ENCODE data around the gene SBF2.
"Not testable (repeated sequence)": the region's sequence is repeated elsewhere in the genome, so short reads cannot be mapped to it uniquely, and the experiment has no call there.

SBF2 gene

GRCh38 chr11:10247011-10247410 is 47.0 kb downstream of the SBF2 start:
- Mint-ChIP-seq H3K36me3 (ENCODE audit: low read depth) (peaks cover 12% of the 10 kb centered on the region), H3K9me3 (no peaks in the 10 kb centered on the region), H3K27ac (no peak overlapping the region), H3K4me1 (ENCODE audit: low read depth) (peaks cover 11% of the 10 kb centered on the region), H3K27me3 (no peaks in the 10 kb centered on the region), H3K4me3 (no peak overlapping the region)
- intact Hi-C loops (cut with micrococcal nuclease), result no loop called here

DNA sequence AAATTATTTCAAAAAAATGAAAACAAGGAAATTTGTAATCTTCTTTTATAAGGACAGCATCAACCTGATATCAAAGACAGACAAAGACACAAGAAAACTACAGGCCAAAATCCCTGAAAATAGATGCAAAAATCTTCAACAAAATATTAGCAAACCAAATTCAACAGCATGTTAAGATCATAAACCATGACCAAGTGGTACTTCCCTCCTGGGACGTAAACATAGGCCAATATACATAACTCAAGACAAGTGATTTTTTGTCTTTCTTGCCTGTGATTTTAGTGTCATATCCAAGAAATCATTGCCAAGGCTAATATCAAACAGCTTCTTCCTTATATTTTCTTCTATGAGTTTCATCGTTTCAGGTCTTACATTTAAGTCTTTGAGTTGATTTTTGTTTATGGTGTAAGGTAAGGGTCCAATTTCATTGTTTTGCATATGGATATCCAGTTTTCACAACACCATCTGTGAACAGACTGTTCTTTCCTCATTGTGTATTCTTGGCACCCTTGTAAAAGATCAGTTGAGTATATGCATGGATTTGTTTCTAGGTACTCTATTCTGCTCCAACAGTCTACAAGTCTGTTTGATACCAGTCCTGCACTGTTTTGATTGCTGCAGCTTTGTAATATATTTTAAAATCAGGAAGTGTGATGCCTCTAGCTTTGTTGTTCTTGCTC is 50.0 kb downstream of the SBF2 start:
- no peaks in the 10 kb centered on the region for H3K27me3 Mint-ChIP-seq
- intact Hi-C loops (cut with micrococcal nuclease), result no loop called here
- H3K4me1 Mint-ChIP-seq (ENCODE audit: low read depth), result peaks cover 11% of the 10 kb centered on the region
- H3K4me3 Mint-ChIP-seq, result no peak overlapping the region
- H3K27ac Mint-ChIP-seq, result no peak overlapping the region
- H3K36me3 Mint-ChIP-seq (ENCODE audit: low read depth), result peaks cover 12% of the 10 kb centered on the region
- H3K9me3 Mint-ChIP-seq, result no peaks in the 10 kb centered on the region

DNA sequence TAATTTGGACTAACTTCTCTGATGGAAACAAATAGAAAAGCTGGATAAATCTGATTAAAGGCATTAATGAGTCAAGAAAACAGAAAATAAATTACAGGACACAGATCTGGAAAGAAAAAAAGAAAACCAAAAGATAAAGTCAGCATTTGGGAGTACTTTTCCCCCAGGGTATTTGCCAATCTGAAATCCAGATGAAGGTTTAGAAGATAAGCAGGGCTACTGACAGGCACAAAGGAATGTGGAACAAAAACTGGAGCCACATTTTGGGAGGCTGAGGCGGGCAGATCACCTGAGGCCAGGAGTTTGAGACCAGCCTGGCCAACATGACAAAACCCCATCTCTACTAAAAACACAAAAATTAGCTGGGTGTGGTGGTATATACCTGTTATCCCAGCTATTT is 57.2 kb downstream of the SBF2 start:
- Mint-ChIP-seq H3K9me3 (peaks cover 4% of the 10 kb centered on the region), H3K27me3 (no peaks in the 10 kb centered on the region), H3K4me3 (no peak overlapping the region), H3K4me1 (ENCODE audit: low read depth) (no peaks in the 10 kb centered on the region), H3K36me3 (ENCODE audit: low read depth) (peaks cover 7% of the 10 kb centered on the region), H3K27ac (no peak overlapping the region)
- intact Hi-C loops (cut with micrococcal nuclease), result no loop called here

GRCh38 chr11:10233581-10233980 is 60.4 kb downstream of the SBF2 start:
- intact Hi-C loops (cut with micrococcal nuclease), result no loop called here
- H3K4me3 Mint-ChIP-seq, result no peak overlapping the region
- no peak overlapping the region for H3K27ac Mint-ChIP-seq
- peaks cover 18% of the 10 kb centered on the region for H3K9me3 Mint-ChIP-seq
- peaks cover 17% of the 10 kb centered on the region for H3K36me3 Mint-ChIP-seq (ENCODE audit: low read depth)
- no peaks in the 10 kb centered on the region for H3K4me1 Mint-ChIP-seq (ENCODE audit: low read depth)
- H3K27me3 Mint-ChIP-seq, result no peaks in the 10 kb centered on the region

GRCh38 chr11:10232756-10233155 is 61.3 kb downstream of the SBF2 start:
- no peak overlapping the region for H3K27ac Mint-ChIP-seq
- intact Hi-C loops (cut with micrococcal nuclease), result no loop called here
- H3K4me3 Mint-ChIP-seq, result no peak overlapping the region
- H3K27me3 Mint-ChIP-seq, result no peaks in the 10 kb centered on the region
- no peaks in the 10 kb centered on the region for H3K4me1 Mint-ChIP-seq (ENCODE audit: low read depth)
- H3K9me3 Mint-ChIP-seq, result peaks cover 18% of the 10 kb centered on the region
- peaks cover 17% of the 10 kb centered on the region for H3K36me3 Mint-ChIP-seq (ENCODE audit: low read depth)

DNA sequence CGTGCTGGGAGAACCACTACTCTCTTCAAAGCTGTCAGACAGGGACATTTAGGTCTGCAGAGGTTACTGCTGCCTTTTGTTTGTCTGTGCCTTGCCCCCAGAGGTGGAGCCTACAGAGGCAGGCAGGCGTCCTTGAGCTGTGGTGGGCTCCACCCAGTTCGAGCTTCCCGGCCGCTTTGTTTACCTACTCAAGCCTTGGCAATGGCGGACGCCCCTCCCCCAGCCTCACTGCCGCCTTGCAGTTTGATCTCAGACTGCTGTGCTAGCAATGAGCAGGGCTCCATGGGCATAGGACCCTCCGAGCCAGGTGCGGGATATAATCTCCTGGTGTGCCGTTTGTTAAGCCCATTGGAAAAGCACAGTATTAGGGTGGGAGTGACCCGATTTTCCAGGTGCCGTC is 62.2 kb downstream of the SBF2 start:
- Mint-ChIP-seq H3K36me3 (ENCODE audit: low read depth) (peaks cover 17% of the 10 kb centered on the region), H3K9me3 (peaks cover 18% of the 10 kb centered on the region)
- H3K27me3 Mint-ChIP-seq; H3K4me1 Mint-ChIP-seq (ENCODE audit: low read depth); H3K4me3 Mint-ChIP-seq; H3K27ac Mint-ChIP-seq; intact Hi-C loops (cut with micrococcal nuclease): not testable (repeated sequence)

DNA sequence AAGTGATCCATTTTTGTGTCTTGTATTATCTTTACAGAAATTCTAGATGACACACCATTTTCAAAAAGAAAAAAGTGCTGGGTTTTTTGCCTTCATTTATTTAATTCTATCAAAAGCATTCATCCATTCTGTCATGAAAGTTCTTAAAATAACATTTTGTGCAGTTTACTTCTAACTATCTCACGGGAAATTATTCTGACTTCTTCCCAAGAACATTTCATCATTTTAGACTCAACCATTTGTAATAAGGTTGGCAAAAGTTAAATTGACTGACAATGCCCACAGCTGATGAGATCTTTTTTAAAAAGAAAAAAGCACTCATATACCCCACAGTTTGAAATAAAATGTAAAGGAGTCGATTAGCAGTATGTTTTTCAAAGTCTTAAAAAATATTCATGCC is 68.5 kb downstream of the SBF2 start:
- H3K27me3 Mint-ChIP-seq, result no peaks in the 10 kb centered on the region
- intact Hi-C loops (cut with micrococcal nuclease), result no loop called here
- no peaks in the 10 kb centered on the region for H3K36me3 Mint-ChIP-seq (ENCODE audit: low read depth)
- peaks cover 5% of the 10 kb centered on the region for H3K9me3 Mint-ChIP-seq
- no peak overlapping the region for H3K4me3 Mint-ChIP-seq
- peaks cover 8% of the 10 kb centered on the region for H3K4me1 Mint-ChIP-seq (ENCODE audit: low read depth)
- no peak overlapping the region for H3K27ac Mint-ChIP-seq

- Mint-ChIP-seq H3K27me3 (no peaks in the 10 kb centered on the region), H3K4me1 (ENCODE audit: low read depth) (peaks cover 10% of the 10 kb centered on the region), H3K36me3 (ENCODE audit: low read depth) (peaks cover 18% of the 10 kb centered on the region), H3K4me3 (no peak overlapping the region), H3K27ac (no peak overlapping the region), H3K9me3 (peaks cover 20% of the 10 kb centered on the region)
- intact Hi-C loops (cut with micrococcal nuclease), result no loop called here
These were observed 71.6 kb downstream of the SBF2 start for GRCh38 chr11:10222399-10222798.

DNA sequence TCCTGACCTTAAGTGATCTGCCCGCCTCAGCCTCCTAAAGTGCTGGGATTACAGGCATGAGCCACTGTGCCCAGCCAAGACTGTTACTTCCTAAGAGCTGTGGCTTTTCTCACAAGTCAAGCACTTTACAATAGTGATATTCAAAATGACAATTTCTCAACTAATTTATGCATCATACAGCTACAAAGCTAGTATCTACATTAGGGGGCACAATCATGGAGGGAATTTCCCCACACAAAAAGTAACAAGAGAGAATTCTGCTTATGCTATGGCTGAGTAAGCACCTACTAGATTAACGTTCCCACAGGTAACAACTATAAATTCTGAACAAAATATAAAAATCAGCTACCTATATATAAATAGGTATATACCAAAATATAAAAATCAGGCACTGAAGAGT is 72.7 kb downstream of the SBF2 start:
- Mint-ChIP-seq H3K36me3 (ENCODE audit: low read depth) (peaks cover 18% of the 10 kb centered on the region), H3K27ac (no peak overlapping the region), H3K4me3 (no peak overlapping the region), H3K9me3 (peaks cover 20% of the 10 kb centered on the region), H3K27me3 (no peaks in the 10 kb centered on the region), H3K4me1 (ENCODE audit: low read depth) (peaks cover 10% of the 10 kb centered on the region)
- intact Hi-C loops (cut with micrococcal nuclease), result no loop called here

DNA sequence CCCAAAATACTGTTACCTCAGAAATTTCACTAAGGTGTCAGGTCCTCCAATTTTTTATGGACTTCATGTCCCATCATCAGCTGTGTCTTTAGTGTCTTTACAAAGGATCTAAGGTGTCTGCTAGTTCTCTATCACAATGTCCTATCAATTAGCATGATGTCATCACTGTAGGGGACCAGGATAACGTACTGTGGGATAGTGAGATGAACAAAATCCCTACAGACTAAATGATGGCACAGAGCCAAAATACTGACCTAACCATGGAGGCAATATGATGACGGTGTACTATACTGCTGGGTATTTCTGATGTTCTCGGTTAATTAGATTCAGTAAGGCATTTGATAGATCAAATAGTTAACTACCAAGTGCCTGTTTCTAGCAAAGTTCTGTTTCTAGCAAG is 82.5 kb downstream of the SBF2 start:
- Mint-ChIP-seq H3K27ac (no peak overlapping the region), H3K36me3 (ENCODE audit: low read depth) (peaks cover 6% of the 10 kb centered on the region), H3K27me3 (no peaks in the 10 kb centered on the region), H3K9me3 (no peaks in the 10 kb centered on the region), H3K4me3 (no peak overlapping the region), H3K4me1 (ENCODE audit: low read depth) (peaks cover 10% of the 10 kb centered on the region)
- intact Hi-C loops (cut with micrococcal nuclease), result loop anchor here (10.0 kb wide), 1 partner anchor 53 kb away; no protein-coding TSS in a partner anchor

DNA sequence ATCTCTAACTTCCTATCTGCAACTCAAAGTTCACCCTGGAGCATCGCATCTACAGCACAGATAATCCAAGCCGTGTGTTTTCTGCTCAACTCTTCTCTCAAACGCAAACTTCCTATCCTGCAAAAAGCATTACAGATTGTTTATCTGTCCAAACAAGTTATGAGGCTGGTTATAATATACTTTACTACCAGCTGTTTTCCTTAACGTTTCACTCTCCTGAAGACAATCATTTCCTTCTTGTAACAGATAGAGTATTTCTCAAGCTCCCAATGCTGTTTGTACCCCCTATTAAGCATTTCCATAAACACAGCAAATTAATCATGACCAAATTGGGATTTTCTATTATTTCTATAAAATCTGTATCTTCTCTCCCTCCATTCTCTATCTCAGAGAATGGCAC is 84.7 kb downstream of the SBF2 start:
- intact Hi-C loops (cut with micrococcal nuclease), result no loop called here
- no peaks in the 10 kb centered on the region for H3K27me3 Mint-ChIP-seq

DNA sequence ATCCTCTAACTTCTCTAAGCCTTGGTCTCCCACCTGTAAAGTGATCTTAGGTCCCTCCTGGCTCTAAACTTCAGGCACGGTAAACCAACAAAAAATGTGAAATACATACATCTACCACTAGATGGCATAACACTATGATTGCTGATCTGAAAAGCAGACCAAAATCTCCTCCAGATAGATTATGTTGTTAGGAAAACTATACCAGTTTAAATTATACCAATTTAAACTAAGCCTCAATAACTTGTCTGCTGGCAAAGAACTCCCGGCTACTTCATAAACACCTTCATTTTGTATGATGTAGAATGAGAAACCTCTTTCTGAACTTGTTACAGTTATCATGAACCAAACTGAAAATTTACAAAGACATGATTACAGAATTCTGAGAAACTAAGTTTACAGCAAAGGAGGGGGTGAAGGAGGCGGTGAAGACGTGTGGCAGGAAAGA is 85.9 kb downstream of the SBF2 start:
- H3K27me3 Mint-ChIP-seq, result no peaks in the 10 kb centered on the region
- H3K4me3 Mint-ChIP-seq, result no peak overlapping the region
- peaks cover 10% of the 10 kb centered on the region for H3K4me1 Mint-ChIP-seq (ENCODE audit: low read depth)
- peaks cover 25% of the 10 kb centered on the region for H3K9me3 Mint-ChIP-seq
- peaks cover 23% of the 10 kb centered on the region for H3K36me3 Mint-ChIP-seq (ENCODE audit: low read depth)
- no peak overlapping the region for H3K27ac Mint-ChIP-seq
- intact Hi-C loops (cut with micrococcal nuclease), result loop anchor here (1.0 kb wide), 1 partner anchor 99 kb away; no protein-coding TSS in a partner anchor

More for the DNA sequence above, 84.7 kb downstream of the SBF2 start:
- Mint-ChIP-seq H3K9me3 (peaks cover 13% of the 10 kb centered on the region), H3K36me3 (ENCODE audit: low read depth) (peaks cover 12% of the 10 kb centered on the region), H3K27ac (no peak overlapping the region), H3K4me1 (ENCODE audit: low read depth) (peaks cover 10% of the 10 kb centered on the region), H3K4me3 (no peak overlapping the region)

- intact Hi-C loops (cut with micrococcal nuclease), result no loop called here
- H3K27me3 Mint-ChIP-seq, result no peaks in the 10 kb centered on the region
- H3K4me3 Mint-ChIP-seq, result no peak overlapping the region
- no peak overlapping the region for H3K27ac Mint-ChIP-seq
- peaks cover 18% of the 10 kb centered on the region for H3K4me1 Mint-ChIP-seq (ENCODE audit: low read depth)
- peaks cover 33% of the 10 kb centered on the region for H3K9me3 Mint-ChIP-seq
- H3K36me3 Mint-ChIP-seq (ENCODE audit: low read depth), result peaks cover 35% of the 10 kb centered on the region
These were observed 88.1 kb downstream of the SBF2 start for GRCh38 chr11:10205928-10206327.

- intact Hi-C loops (cut with micrococcal nuclease), result no loop called here
- Mint-ChIP-seq H3K36me3 (ENCODE audit: low read depth) (peaks cover 30% of the 10 kb centered on the region), H3K4me1 (ENCODE audit: low read depth) (peaks cover 8% of the 10 kb centered on the region)
These were observed 90.0 kb downstream of the SBF2 start for GRCh38 chr11:10204021-10204420.

DNA sequence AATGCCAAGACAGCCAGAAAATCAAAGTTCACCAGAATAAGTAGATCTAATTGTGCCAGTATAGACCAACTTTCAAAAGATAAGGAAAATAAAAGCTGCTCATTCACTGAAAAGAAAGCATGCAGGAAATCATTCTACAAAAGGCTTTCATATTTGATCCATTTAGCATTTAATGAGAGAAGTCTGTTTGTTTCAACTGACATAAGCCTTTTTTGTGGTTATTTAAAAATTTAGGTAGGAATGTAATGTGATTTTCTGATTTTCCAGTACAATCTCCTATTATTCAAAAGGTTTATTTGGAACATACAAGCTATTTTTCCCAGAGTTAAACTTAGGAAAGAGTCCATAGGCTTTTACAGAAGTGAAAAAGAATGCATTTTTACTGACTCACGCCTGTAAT is 92.7 kb downstream of the SBF2 start:
- intact Hi-C loops (cut with micrococcal nuclease), result no loop called here
- H3K36me3 Mint-ChIP-seq (ENCODE audit: low read depth), result peaks cover 29% of the 10 kb centered on the region
- no peak overlapping the region for H3K27ac Mint-ChIP-seq
- H3K4me1 Mint-ChIP-seq (ENCODE audit: low read depth), result peaks cover 7% of the 10 kb centered on the region
- H3K9me3 Mint-ChIP-seq, result peaks cover 33% of the 10 kb centered on the region
- no peak overlapping the region for H3K4me3 Mint-ChIP-seq
- no peaks in the 10 kb centered on the region for H3K27me3 Mint-ChIP-seq

More at GRCh38 chr11:10204021-10204420, 90.0 kb downstream of the SBF2 start:
- no peaks in the 10 kb centered on the region for H3K27me3 Mint-ChIP-seq
- H3K4me3 Mint-ChIP-seq, result no peak overlapping the region
- H3K9me3 Mint-ChIP-seq, result peaks cover 33% of the 10 kb centered on the region
- no peak overlapping the region for H3K27ac Mint-ChIP-seq
